IPS-15b (cell line): Measurements from ENCODE around the gene ARMC2.

Experiments used
- H3K27me3 ChIP-seq: one replicate; pipeline ENCODE4 v1.6.1; 2013; ENCODE audit warnings: low read length; ENCODE audit not compliant: control insufficient read depth, insufficient read depth
- H3K36me3 ChIP-seq: one replicate; pipeline ENCODE4 v1.6.1; 2013; ENCODE audit warnings: low read length; ENCODE audit not compliant: control insufficient read depth, insufficient read depth
- H3K4me1 ChIP-seq: one replicate; pipeline ENCODE4 v1.6.1; 2013; ENCODE audit warnings: mild to moderate bottlenecking, low read length; ENCODE audit not compliant: control insufficient read depth, insufficient read depth
- H3K4me3 ChIP-seq: one replicate; pipeline ENCODE4 v1.5.1; 2013; ENCODE audit warnings: low read depth, low read length
- H3K9ac ChIP-seq: one replicate; pipeline ENCODE4 v1.6.1; 2013; ENCODE audit warnings: low read depth, mild to moderate bottlenecking, low read length
- H3K9me3 ChIP-seq: one replicate; pipeline ENCODE4 v1.6.1; 2013; ENCODE audit warnings: mild to moderate bottlenecking, low read length; ENCODE audit not compliant: control insufficient read depth, insufficient read depth

Gene ARMC2

DNA sequence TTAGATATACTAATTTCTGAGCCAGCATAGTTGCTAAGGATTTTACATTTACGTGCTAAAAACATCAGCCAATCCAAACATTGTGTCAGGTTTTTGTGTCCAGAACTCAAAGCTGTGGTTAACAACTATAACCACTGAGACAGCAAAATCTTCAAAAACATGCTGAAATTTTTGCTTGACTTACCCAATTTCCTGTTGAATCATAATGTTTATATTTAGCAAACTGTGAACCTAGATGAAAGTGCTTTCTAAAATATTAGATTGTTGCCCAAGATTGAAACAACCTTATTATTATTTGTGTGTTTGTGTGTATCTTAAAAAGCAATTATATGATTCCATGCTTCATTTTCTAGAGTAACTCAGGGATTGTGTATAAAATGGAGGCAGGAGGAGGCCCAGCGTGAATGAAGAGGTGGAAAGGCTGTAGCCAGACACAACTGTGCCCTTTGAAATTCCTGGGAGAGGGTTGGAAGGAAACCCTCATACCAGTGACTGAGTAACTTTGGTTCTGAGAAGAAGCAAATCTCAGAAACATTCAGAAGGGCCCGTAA lies 48.0 kb downstream of the ARMC2 start:
- H3K9me3 ChIP-seq = no peaks in the 10 kb centered on the region
- no peak overlapping the region for H3K4me3 ChIP-seq
- peaks cover 5% of the 10 kb centered on the region for H3K4me1 ChIP-seq
- no peaks in the 10 kb centered on the region for H3K36me3 ChIP-seq
- no peak overlapping the region for H3K9ac ChIP-seq
- H3K27me3 ChIP-seq = no peaks in the 10 kb centered on the region

DNA sequence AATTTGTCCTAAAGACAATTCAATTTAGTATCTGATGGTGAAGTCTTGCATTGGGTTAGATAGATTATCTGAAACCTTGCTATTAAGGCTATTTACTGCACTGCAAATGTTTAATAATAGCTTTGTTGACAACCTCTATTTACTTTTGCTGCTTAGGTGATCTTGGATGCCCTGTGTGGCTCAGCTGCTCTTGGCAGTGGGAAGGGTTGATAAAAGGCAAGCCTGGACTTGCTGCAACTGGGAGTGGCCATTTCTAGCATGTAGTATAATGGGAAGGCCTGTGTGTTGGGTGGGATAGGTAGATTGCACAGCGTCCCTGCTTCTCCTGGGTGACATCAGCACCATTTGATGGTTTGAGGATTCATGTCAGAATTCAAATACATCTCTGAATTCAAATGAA lies 49.1 kb downstream of the ARMC2 start:
- Histone ChIP-seq H3K27me3 (no peaks in the 10 kb centered on the region), H3K4me3 (no peak overlapping the region), H3K9me3 (no peaks in the 10 kb centered on the region), H3K36me3 (no peaks in the 10 kb centered on the region), H3K4me1 (peaks cover 5% of the 10 kb centered on the region), H3K9ac (no peak overlapping the region)

DNA sequence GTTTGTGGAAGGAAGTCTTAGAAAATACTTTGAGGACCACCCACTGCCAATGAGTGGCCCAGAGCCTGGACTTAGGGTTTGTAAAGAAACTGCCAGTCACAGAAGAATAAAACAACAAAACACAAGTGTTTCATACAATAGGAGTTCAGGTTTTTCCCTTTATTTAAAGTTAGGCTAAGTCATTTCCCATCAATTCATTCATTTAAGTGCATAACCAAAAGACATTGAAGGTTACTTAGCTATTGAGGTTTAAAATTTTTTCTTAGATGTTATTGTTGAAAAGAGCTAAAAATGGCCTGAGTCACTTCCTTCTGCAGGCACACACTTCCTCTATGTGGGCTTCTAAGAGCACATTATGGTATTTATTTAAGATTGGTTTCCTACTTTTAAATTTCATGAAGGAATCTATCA lies 54.2 kb downstream of the ARMC2 start:
- H3K4me1 ChIP-seq = peaks cover under 1% of the 10 kb centered on the region
- H3K27me3 ChIP-seq = no peaks in the 10 kb centered on the region
- no peaks in the 10 kb centered on the region for H3K36me3 ChIP-seq
- H3K9ac ChIP-seq = no peak overlapping the region
- no peaks in the 10 kb centered on the region for H3K9me3 ChIP-seq
- no peak overlapping the region for H3K4me3 ChIP-seq

DNA sequence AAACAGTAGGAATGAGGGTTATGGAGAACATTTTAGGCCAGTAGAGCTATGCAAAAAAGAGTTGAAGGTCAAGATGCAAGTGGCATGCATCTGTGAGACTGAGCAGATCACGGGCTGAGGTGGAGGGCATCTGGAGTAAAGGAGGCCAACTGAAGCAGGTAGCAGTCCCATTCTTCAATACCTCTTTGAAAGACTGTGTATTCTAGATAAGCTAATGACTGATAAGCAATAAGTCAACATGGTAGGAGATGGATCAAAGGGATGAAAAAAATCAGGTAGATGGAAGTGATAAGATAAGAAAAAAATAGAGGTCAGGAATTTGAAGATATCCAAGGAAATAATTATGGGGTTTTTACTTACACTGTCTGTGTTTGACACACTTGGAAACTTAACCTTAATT lies 55.6 kb downstream of the ARMC2 start:
- H3K9me3 ChIP-seq = no peaks in the 10 kb centered on the region
- H3K4me1 ChIP-seq = no peaks in the 10 kb centered on the region
- no peaks in the 10 kb centered on the region for H3K27me3 ChIP-seq
- no peak overlapping the region for H3K4me3 ChIP-seq
- no peaks in the 10 kb centered on the region for H3K36me3 ChIP-seq
- no peak overlapping the region for H3K9ac ChIP-seq

DNA sequence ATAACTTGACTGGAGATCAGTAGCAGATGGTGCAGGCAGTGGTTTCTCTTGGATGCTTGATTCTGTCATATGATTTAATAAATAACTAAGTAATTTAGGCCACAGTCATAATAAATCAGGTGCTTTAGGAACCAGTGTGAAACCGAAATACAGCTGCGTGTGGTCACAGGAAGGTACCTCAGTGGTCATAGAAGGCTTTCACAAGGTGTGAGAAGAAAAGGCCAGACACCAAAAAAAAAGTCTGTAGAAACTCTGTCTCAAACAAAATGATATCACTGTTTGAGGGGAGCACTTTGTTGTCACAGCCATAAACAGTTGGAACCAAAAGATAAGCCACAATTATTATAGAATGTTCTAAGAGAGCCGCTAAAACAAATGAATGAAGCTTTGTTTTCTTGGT lies 56.5 kb downstream of the ARMC2 start:
- H3K9ac ChIP-seq = no peak overlapping the region
- no peak overlapping the region for H3K4me3 ChIP-seq
- H3K4me1 ChIP-seq = no peaks in the 10 kb centered on the region
- H3K9me3 ChIP-seq = no peaks in the 10 kb centered on the region
- H3K27me3 ChIP-seq = no peaks in the 10 kb centered on the region
- H3K36me3 ChIP-seq = no peaks in the 10 kb centered on the region

DNA sequence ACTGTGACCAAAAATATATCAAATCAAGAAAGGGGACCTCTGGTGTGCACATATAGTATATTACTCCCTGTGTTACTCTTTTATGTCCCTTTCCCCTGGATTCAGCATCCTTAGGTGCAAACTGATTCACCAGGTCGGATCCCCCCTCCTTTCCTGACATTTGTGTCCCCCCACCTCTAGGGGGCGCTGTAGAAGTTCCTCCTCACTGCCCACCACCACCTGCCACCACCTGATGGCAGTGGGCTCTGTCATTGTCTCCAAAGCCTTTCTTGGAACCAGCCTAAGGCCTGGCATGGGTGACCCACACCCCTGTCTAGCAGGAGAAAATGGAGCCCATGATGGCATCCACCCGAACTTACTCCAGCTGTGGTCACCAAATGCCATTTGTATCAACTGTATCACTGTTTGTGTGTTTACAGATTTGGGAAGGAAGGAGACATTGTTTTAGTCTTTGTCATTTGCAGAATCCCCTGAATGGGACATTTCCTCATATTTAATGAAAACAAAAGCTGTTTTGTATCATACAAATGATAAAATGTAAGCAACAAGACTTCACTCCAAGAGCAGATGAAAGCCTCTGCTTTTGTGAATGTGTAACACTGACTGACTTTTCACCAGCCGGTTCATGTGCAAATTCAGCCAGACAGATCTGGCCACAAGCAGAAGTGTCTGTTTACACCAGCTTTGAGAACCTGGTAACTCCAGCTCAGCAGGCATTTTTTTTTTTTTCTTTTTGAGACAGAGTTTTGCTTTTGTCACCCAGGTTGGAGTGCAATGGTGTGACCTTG lies 66.2 kb downstream of the ARMC2 start:
- no peaks in the 10 kb centered on the region for H3K27me3 ChIP-seq
- H3K4me3 ChIP-seq = no peak overlapping the region
- H3K9me3 ChIP-seq = no peaks in the 10 kb centered on the region
- H3K36me3 ChIP-seq = no peaks in the 10 kb centered on the region
- H3K4me1 ChIP-seq = no peaks in the 10 kb centered on the region
- no peak overlapping the region for H3K9ac ChIP-seq

DNA sequence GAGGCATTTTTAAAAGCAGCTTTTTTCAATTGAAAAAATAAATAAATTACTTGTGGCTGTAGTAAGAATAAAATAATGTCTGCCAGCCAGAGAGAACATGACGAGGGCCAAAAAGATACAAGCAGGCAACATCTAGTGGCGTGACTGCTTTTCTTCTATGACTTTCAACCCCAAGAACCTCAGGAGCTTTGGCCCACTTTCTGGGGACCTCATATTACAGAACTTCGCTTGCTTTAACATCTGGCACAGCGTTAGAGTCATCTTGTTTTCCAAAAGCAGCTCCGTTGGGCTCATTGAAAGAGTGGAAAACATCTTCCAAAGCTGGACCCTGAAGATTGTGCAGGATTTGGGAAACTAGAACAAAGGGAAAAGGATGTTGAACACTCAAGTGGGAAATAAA lies 67.0 kb downstream of the ARMC2 start:
- H3K9me3 ChIP-seq = no peaks in the 10 kb centered on the region
- no peak overlapping the region for H3K9ac ChIP-seq
- H3K4me3 ChIP-seq = no peak overlapping the region

DNA sequence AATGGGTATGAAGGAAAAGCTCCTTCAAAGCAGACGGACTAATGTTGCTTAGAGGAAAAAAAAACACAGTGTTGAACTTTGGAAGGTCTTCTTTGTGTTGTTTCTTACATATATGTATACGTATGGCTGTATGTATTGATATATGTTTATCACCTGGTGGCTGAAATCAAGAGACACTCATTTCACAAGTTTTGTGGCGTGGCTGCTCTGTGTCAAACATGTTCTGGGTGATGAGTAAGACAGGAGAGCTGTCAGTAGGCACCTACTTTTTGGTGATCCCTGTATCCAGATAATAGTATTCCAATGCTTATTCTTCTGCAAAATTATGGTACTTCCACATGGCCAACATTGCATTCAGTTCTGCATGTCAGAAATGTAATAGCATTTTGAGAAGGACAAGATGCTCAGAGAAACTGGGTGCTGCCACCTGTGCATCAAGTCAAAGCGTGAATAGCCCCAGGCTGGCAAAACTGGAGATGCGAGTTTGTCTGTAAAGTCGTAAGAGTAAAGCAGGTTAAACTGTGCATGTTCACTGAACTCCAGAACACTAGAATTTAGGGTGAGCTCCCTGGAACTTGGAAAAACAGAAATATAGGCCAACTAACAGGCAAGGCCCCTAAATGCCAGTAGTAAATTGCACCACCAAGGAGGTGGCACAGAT lies 67.9 kb downstream of the ARMC2 start:
- Histone ChIP-seq H3K9ac (no peak overlapping the region), H3K9me3 (no peaks in the 10 kb centered on the region), H3K4me3 (no peak overlapping the region), H3K27me3 (no peaks in the 10 kb centered on the region), H3K36me3 (no peaks in the 10 kb centered on the region), H3K4me1 (peaks cover 8% of the 10 kb centered on the region)

More for the DNA sequence above, 67.0 kb downstream of the ARMC2 start:
- no peaks in the 10 kb centered on the region for H3K36me3 ChIP-seq
- no peaks in the 10 kb centered on the region for H3K27me3 ChIP-seq
- H3K4me1 ChIP-seq = peaks cover under 1% of the 10 kb centered on the region

DNA sequence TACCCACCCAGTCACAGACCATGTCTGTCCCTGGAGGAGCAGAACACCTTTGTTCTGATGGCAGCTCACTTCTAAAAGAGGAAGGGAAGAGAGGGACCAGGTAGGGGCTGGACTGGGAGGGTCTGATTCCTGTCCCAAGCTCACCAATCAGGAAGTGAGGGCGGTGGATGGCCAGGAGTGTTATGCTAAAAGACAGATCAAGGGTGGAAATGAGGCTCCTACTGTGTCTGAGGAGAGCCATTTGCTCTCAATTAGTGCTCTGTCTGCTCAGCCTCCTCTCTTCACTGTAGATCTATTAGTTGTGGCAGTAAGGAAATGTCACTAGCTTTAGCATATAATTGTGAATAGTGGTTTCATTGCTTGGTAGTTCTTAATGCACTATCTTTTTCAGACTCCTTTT lies 72.5 kb downstream of the ARMC2 start:
- no peak overlapping the region for H3K4me3 ChIP-seq
- no peaks in the 10 kb centered on the region for H3K9me3 ChIP-seq
- H3K36me3 ChIP-seq = no peaks in the 10 kb centered on the region
- peaks cover 27% of the 10 kb centered on the region for H3K4me1 ChIP-seq
- H3K27me3 ChIP-seq = no peaks in the 10 kb centered on the region
- H3K9ac ChIP-seq = no peak overlapping the region

DNA sequence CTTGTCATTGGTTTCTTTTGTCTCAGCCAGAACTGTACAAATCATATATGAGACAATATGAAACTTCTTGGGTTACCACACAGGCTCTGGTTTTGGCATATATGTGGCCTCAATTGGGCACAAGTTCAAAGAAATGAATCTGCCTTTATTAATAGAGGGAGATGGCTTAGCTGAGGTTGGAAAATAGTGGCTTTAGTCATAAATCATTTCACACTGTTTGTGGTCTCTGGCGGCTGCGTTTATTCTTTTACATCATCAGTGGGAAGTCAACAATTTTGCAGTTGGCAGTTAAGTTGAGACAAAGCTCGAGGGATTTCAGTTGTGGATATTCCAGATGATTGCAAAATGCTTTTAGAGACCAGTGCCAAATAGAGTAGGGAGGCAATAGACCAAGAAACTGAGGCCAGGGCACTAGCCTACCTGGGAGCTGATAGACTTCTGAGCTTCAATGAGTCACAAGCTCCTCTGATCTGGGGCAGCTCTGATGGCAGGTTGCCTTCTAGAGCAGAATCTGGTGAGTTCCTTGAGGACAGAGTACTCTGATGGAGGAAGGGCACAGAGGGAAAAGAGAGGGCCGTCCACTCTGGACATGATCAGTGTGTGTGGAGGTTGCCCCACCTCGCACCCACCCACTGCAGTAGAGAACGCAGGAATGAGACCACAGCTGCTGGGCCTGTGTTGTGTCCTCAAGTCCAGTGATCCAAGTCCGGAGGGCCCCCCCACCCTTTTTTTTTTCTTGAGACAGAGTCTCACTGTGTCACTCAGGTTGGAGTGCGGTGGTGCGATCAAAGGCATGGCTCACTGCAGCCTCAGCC lies 73.5 kb downstream of the ARMC2 start:
- no peak overlapping the region for H3K4me3 ChIP-seq
- H3K9ac ChIP-seq = no peak overlapping the region
- no peaks in the 10 kb centered on the region for H3K9me3 ChIP-seq
- no peaks in the 10 kb centered on the region for H3K36me3 ChIP-seq
- no peaks in the 10 kb centered on the region for H3K27me3 ChIP-seq
- H3K4me1 ChIP-seq = peaks cover 27% of the 10 kb centered on the region

DNA sequence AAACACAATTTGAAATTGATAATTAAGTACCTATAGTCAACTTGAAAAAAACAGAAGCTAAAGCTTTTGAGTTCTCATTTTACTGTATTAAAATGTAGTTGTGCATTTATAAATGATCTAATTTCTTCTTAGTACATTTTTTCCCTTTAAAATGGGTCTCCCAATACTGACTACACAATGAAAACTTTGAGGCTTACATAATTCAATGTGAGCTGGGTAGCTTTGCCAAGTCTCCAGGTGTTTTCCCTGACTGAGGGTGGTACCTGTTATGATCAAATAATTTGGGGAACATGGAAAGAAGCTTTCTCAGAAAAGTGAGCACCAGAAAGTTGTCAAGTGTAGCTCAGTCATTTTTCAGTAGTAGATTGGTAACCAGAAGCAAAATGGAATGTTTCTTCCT lies 74.3 kb downstream of the ARMC2 start:
- Histone ChIP-seq H3K9ac (no peak overlapping the region), H3K27me3 (no peaks in the 10 kb centered on the region), H3K4me1 (peaks cover 27% of the 10 kb centered on the region), H3K9me3 (no peaks in the 10 kb centered on the region), H3K36me3 (no peaks in the 10 kb centered on the region), H3K4me3 (no peak overlapping the region)
